Measurements from ENCODE around the gene CTIF.

The CTIF gene

GRCh38 chr18:48601343-48601742 lies 62.5 kb downstream of the CTIF start:
- DNase-seq (ENCODE audit: low spot score) = no peak
- no peak for TF ChIP-seq CTCF (IDR thresholded peaks at IDR 0.05; ENCODE audit: extremely low read depth, missing control alignments)

GRCh38 chr18:48602759-48603390 lies 64.0 kb downstream of the CTIF start:
- DNase-seq (ENCODE audit: low spot score) = no peak
- TF ChIP-seq CTCF (IDR thresholded peaks at IDR 0.05; ENCODE audit: extremely low read depth, missing control alignments) = no peak

- peak; percentile 56 for TF ChIP-seq CTCF (IDR thresholded peaks at IDR 0.05; ENCODE audit: extremely low read depth, missing control alignments)
- DNase-seq (ENCODE audit: low spot score) = peak; percentile 57
Measured at GRCh38 chr18:48605408-48605845, 66.6 kb downstream of the CTIF start.

GRCh38 chr18:48607056-48607984 lies 68.5 kb downstream of the CTIF start:
- DNase-seq (ENCODE audit: low spot score) = no peak
- TF ChIP-seq CTCF (IDR thresholded peaks at IDR 0.05; ENCODE audit: extremely low read depth, missing control alignments) = no peak

- DNase-seq (ENCODE audit: low spot score) = no peak
- TF ChIP-seq CTCF (IDR thresholded peaks at IDR 0.05; ENCODE audit: extremely low read depth, missing control alignments) = no peak
Measured at GRCh38 chr18:48608581-48608980, 69.8 kb downstream of the CTIF start.

- DNase-seq (ENCODE audit: low spot score) = no peak
- TF ChIP-seq CTCF (IDR thresholded peaks at IDR 0.05; ENCODE audit: extremely low read depth, missing control alignments) = no peak
Measured at GRCh38 chr18:48609114-48609513, 70.3 kb downstream of the CTIF start.
